Sigmoid colon (tissue), 4 donors: ENCODE results near the gene DNA2.

Experiments used
- EP300 ChIP-seq, 4 donors: sonication (generic); formaldehyde crosslinking; IDR thresholded peaks; one replicate each; pipeline ENCODE4 v1.6.1; 2017; ENCODE audit warnings: antibody characterized with exemption in 4 of 4
- POLR2A ChIP-seq, 2 donors: fragments of 450-650 bp; IDR thresholded peaks; one replicate each; pipeline ENCODE4 v1.6.1; 2016; ENCODE audit warnings: antibody characterized with exemption in 2 of 2, mild to moderate bottlenecking in 2 of 2, moderate library complexity in 2 of 2
- POLR2AphosphoS5 ChIP-seq, 4 donors: sonication (generic); formaldehyde crosslinking; IDR thresholded peaks; one replicate each; pipeline ENCODE4 v1.6.1; 2017; ENCODE audit warnings: antibody characterized with exemption in 4 of 4
- TF ChIP-seq, protein P1 (sequence below), 4 experiments: fragments of 450-650 bp in 3 of 4; fragments of 200-600 bp in 1 of 4; IDR thresholded peaks; one replicate each; pipeline ENCODE4 v1.5.1; 2016 to 2019; ENCODE audit warnings: antibody characterized with exemption in 4 of 4, mild to moderate bottlenecking in 3 of 4, moderate library complexity in 2 of 4

DNA sequence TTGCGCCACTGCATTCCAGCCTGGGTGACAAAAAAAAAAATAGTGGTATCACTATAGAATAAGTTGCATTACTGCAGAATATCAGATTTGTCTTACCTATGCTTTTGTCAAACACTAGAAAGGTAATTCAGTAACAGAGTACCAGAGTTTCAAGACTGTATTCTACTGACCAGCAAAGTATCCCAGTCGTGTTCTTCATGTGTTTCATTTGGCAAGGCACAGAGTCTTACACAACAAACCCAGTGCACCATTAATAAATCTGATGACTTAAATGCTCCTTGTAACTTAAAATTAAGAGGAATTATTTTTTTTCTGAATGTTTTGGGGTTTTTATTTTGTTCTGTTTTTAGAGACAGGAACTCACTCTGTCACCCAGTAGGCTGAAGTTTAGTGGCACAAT, 104.7 kb downstream of the DNA2 start:
- TF ChIP-seq EP300 (IDR thresholded peaks at IDR 0.05) = no peak
- TF ChIP-seq, protein P1, sequence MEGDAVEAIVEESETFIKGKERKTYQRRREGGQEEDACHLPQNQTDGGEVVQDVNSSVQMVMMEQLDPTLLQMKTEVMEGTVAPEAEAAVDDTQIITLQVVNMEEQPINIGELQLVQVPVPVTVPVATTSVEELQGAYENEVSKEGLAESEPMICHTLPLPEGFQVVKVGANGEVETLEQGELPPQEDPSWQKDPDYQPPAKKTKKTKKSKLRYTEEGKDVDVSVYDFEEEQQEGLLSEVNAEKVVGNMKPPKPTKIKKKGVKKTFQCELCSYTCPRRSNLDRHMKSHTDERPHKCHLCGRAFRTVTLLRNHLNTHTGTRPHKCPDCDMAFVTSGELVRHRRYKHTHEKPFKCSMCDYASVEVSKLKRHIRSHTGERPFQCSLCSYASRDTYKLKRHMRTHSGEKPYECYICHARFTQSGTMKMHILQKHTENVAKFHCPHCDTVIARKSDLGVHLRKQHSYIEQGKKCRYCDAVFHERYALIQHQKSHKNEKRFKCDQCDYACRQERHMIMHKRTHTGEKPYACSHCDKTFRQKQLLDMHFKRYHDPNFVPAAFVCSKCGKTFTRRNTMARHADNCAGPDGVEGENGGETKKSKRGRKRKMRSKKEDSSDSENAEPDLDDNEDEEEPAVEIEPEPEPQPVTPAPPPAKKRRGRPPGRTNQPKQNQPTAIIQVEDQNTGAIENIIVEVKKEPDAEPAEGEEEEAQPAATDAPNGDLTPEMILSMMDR (IDR thresholded peaks at IDR 0.05) = no peak
- no peak for TF ChIP-seq POLR2AphosphoS5 (IDR thresholded peaks at IDR 0.05)
- TF ChIP-seq POLR2A (IDR thresholded peaks at IDR 0.05) = no peak
